Dedifferentiated amniotic fluid mesenchymal stem cell (primary cell): ENCODE results near the gene PARP12.

Experiments
- DNase-seq: peaks from one replicate; pipeline ENCODE4 v3.0.0-alpha.2; 2016; ENCODE audit errors: extremely low spot score

Gene PARP12

GRCh38 chr7:140059273-140060242 lies 3.2 kb downstream of the PARP12 start:
- peak; percentile 44 for DNase-seq

DNA sequence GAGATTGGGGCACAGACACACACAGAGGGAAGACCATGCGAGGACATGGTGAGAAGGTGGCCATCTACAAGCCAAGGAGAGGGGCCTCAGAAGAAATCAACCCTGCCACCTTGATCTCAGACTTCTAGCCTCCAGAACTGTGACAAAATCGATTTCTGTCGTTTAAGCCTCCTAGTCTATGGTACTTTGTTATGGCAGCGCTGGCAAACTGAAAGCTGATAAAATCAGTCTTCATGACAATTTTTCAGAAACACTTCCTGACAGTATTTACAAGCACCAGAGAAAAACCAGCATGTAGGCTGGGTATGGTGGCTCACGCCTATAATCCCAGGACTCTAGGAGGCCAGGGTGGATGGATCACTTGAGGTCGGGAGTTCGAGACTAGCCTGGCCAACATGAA lies 4.2 kb downstream of the PARP12 start:
- DNase-seq = no peak

DNA sequence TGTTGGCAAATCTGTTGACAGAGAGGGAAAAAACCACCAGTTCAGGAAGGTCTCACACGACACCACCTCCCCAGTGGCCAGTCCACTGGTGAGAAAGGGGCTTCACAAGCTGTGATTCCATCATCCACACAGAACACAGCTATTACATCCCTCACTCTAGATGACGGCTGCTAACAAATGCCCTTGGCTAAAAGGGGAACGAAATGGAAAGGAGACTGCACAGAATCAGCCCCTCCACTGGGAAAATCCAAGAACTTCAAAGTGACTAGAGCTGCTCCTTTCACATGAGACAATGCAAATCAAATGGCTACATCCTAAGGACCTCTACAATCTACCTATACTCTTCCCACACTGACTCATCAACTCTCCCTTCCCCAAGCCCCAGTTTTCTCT lies 5.6 kb downstream of the PARP12 start:
- DNase-seq = no peak

GRCh38 chr7:140056431-140057142 lies 6.2 kb downstream of the PARP12 start:
- DNase-seq = no peak

GRCh38 chr7:140055833-140056232 lies 6.9 kb downstream of the PARP12 start:
- no peak for DNase-seq

DNA sequence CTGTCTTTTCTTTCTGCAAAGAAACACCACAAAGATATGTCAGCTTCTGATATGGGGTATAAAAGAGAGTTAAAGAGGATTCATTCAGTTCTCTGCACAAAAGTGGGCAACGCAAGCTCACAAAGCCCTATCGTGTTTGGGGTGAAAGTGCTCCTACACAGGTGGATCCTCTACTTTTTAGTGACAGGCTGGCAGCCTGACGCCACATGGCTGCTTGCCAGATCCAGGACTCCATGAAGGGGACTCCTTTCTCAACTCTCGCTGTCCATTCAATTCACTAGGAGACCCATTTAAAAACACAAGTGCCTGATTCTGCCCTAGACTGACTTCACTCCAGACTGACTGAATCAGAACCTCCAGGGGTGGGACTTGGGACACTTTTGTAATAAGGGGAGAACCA lies 8.0 kb downstream of the PARP12 start:
- no peak for DNase-seq

- no peak for DNase-seq
Measured at GRCh38 chr7:140053812-140054539, 8.8 kb downstream of the PARP12 start.

GRCh38 chr7:140051820-140052219 lies 10.9 kb downstream of the PARP12 start:
- DNase-seq = no peak

DNA sequence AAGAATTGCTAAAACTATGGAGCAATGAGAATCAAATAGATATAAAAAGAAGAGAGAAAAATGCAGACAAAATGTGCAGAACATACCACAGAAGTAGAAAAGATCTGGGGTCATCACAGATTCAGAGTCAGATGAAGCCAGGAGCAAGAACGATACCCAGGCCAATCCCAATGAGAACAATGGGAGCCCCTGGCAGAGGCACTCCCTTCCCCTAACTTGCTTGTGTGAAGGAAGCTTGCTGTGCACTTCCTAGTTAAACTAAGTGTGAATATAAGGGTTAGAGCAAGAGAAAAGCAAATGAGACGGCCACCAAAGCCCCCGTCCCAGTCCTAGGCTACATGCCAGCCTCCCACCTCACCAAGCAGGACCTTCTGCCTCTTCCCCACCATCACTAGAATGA lies 12.7 kb downstream of the PARP12 start:
- no peak for DNase-seq

DNA sequence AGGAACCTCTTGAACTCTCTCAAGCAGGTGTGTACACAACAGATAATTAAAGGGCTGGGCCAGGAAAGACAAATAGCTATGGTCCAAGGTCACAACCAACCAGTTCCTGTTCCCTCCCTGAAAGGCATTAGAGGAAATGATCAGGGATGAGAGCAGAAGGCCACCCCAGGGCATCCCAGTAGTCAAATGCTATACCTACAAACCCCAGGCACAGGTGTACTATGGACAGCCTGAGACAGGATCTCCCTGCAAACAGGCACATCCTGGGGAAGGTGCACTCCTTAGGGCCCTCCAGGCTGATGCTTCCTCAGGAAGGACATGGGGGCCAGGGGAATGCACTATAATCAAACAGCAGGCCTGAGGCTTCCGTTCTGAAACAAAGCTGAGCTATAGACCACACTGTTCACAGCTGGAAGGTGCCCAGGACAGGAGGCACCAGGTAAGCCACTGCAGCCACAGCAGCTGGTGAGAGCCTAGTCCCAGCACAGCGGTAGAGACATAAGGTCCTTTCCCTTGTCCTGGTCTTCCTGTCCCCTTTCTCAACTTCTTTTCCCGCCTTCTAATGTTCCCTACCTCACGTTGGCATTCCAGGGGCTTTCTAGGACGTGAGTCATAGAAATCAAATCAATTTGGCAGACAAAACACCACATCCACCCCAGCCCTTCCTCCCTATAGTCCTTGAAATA lies 13.3 kb downstream of the PARP12 start:
- DNase-seq = no peak

DNA sequence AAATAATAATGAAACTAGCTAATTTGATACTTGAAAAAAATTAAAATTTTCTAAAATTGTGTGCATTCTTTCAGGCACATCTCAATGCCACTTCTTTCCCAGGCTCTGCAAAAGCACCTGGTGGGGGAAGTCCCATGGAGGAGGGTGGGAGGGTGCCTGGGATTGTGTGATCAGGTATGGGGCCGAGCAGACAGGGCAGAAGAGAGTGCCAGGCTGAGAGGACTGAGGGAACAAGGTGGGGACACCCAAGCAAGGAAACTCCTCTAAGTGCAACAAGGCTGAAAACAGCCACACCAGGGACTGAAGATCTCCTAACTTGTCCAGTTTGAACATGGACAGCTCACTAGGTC lies 13.8 kb downstream of the PARP12 start:
- DNase-seq = no peak

DNA sequence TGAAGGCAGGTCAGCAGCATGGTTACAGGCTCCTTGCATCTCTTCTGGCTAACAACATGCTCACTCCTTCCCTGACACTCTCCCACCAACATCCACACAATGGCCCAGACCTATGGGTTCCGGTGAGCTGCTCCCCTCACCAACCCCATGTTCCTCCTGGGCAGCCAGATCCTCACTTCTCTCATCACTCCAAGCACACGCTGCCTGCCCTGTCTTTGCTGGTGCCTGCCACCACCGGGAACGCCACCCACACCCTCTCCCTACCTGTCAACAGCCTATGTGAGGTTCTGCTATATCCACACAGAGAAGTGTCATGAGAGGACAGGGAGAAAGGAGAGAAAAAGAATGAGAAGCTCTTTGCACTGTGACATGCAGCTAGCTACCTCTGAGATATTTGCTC lies 14.6 kb downstream of the PARP12 start:
- no peak for DNase-seq

GRCh38 chr7:140047197-140047596 lies 15.6 kb downstream of the PARP12 start:
- DNase-seq = no peak

DNA sequence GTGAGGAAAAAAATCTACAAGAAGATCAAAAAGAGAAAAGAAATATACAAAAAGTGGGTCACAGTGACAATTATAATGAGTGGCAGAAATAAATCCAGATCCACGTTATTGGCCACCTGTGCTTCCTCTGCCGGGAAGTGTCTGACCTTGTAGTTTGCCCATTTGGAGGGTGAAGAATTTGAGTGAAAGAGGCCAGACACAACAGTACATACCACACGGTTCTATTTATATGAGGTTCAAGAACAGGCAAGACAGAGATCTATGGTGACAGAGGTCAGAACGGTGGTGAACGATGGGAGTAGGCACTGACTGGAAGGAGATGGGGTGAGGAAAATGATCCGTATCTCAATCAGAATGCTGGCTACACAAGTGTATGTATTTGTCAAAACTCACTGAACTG lies 17.1 kb downstream of the PARP12 start:
- no peak for DNase-seq

GRCh38 chr7:140044251-140044650 lies 18.5 kb downstream of the PARP12 start:
- DNase-seq = no peak

DNA sequence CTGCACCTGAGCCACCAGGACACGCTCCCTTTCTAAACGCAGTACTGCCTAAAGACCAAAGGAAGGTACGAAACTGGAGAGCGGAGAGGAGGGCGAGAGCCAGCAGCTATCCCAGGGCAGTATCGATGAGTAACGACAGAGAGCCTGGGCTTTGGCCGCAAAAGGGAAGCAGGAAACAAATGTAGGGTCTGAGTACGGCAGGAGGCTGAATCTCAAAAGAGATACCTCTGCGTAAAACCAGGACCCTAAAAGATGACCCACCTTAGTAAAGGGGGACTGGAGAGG lies 20.4 kb downstream of the PARP12 start:
- DNase-seq = no peak

DNA sequence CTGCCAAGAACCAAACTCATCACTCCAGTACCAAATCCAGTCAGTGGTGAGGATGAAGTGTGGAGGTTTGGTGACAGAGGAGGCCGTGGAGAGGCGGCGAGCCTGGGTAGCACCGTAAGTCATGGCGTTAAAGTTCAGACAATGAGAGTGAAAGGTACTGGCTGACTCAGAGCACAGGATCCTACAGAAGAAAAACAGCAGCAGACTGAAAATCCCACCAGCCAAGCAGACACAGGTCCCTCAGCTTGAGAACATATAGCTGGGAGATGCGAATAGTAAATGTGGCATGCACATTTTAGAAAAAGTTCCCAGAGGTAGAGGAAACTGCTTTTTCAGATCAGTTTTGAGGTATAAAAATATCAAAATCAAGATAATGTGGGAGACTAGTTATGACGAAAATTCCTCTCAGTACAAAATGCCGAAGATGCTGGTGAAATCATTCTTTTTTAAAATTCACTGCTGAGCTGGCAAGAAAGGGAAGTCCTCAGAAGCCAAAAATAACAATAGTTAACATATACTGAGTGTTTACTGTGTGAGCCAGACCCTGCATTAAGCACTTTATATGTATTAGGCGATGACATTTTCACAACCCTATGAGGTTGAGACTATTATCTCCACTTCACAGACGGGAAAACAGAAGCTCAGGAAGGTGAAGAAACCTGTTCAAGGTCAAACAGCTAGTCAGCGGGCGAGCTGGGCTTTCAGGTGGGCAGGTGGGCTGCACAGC lies 20.9 kb downstream of the PARP12 start:
- no peak for DNase-seq

DNA sequence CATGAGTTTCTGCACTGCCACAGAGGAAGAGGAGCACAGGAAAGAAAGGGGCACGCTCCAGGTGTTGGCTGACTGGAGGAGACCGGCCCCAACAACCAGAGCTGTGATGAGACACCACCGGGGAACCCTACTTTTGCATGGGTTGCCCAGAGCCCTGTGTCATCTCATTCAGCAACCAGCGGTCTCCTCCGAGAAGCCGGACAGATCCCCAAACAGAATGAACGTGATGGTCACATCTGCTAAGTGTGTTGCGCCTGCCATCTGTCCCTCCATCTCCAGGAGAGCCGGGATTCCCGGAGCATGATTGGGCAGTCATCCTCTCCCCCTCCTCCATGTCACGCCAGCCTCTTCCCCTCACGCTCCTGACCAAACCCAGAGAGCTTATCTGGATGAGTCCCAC lies 22.9 kb downstream of the PARP12 start:
- DNase-seq = no peak

DNA sequence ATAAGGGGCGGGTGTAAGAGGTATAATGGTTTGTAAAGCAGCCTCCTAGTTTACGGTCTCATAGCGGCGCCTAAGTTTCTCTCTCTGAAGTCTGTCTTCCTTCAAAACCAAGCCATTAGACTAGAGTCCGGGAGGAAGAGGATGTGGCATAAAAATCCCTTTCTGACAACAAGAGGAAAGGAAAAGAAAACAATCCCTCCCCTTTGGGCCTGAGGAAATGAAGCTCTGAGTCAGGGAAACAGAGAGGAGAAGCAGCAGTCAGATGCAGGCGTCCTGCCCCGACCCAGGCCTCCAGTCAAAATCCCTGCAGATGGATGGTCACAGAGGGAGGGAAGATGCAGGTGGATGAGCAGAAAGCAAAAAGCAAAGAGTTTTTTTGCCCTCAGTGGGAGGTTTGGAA lies 23.7 kb downstream of the PARP12 start:
- DNase-seq = no peak

- DNase-seq = no peak
Measured at GRCh38 chr7:140036224-140036962, 26.4 kb downstream of the PARP12 start.
